NCI-H2196 (cell line): ENCODE data around the gene PRDM16.
"Not testable (repeated sequence)": the region's sequence is repeated elsewhere in the genome, so short reads cannot be mapped to it uniquely, and the experiment has no call there.

ENCODE experiments used
- DNase-seq: peaks from one replicate; lab custom pipeline; 2025; ENCODE audit not compliant: unreplicated experiment; lab: John Stamatoyannopoulos, UW

The PRDM16 gene

DNA sequence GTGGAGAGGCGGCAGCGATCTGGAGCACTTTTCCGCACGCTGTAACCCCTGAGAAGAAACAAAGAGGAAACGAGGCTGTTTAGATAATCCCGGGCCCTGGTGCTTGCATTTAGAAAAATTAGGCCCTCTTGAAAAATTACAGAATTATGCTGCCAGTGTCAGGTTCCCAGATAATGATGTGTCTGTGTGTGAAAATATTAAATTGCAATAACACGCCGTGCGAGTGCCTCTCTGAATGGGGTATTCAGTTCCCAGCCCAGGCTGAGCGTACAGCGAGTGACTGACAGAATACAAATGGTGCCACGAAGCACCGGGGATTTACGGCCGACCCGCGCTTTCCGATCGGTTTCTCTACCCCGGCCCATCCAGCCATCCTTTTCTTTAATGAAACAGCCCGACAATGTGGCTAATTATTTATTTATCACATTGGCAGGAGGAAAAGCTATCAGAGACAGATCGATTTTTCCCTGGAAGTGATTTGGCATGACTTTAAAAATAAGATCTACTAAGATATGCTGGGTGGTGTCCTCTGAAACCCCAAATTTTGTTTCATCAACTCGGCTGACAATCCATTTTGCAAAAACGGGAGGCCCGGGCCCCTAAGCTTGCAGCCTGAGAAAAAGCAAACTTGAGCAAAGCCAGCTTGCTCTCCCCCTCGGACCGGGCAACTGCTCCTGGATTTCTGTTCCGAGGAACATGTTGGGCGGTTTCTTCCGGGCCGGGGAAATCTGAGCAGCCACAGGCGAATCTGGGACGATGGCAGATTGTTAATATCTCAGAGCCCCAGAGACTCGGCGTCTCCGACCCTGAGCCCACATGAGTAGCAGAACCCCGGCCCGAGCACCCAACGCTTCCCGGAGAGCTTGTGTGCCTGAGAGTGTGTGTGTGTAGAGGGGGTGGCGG is 11.3 kb downstream of the PRDM16 start:
- DNase-seq: no peak

DNA sequence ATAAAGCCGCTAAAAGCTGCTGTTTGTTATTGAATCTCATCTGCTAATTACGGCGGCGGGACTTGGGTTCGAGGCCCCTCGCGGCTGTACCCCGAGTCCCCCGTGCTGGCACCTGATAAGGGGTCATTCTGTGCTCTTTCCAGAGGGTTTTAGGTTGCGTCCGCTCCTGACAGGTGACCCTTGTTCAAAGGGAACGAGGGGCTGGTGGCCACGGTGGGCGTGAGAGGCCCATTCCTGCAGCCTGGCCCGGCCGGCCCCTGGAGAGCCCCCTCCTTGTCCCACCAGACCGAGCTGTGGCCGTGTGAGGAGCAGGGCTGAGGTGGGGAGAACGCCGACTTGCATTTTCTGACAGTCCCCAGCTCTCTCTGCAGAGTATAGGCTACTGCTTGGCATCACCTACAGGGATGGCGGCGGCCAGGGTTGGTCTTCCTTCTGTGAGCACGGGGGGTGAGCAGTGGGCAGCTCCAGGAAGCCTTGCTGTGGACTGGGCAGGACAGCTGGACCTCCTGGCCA is 12.2 kb downstream of the PRDM16 start:
- DNase-seq: no peak

DNA sequence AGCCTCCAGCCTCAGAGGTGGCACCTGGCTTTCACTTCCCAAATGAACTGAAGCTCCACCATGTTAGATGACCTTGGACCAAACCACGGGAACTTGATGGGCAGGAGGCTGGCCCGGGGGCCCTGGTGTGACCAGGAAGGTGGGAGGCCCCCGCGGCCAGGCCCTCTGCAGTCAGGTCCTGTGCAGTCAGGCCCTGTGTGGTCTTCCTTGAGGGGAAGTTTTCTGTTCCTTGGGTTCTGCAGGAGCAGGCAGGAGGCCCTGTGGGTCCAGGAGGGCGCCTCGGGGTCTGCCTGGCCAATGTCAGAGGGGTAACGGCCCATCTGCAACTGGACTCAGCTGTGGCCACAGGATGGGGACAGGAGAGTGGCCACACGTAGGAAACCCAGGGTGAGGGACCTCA is 13.0 kb downstream of the PRDM16 start:
- no peak for DNase-seq

DNA sequence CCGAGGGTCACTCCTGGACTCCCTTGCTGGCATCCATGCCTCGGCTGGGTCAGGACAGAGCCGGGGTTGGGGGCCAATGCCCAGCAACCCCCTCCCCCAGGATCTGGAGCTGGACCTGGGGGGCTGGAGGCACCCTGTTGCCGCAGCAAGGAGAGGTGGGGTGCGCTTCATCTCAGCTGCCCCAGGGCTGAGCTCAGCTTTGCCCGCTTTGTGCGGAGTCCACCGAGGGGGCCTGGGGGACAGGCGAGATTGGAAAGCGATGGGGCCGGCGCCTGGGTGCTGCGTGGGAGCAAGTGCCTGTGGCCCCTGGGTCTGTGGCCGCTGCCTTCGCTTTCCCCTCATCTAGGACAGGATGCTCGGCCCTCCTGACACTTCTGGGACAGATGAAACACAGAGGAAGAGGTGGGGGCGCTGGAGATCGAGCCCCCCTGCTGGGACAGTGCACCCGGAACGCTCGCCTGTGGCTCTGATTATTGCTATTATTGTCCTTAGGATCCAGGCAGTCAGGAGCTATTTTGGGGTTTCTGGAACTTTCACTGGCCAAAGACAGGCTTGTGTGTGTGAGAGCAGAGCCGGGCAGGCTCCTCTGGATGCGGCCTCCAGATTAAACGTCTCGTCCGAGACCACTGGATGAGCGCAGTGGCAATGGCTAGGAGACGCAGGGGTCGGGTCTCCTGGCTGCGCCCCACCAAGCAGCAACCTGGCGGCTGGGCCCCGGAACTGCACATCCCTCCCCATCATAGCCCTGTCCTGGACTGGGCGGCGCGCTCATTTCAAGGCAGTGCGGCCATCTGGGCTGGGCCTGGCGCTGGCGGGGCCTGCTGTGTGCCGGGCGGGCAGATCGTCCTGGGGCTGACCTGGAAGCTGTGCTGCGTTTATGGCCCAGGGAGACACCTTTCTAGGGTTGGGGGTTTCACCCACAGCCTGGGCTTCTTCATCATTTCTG is 13.8 kb downstream of the PRDM16 start:
- DNase-seq: no peak

DNA sequence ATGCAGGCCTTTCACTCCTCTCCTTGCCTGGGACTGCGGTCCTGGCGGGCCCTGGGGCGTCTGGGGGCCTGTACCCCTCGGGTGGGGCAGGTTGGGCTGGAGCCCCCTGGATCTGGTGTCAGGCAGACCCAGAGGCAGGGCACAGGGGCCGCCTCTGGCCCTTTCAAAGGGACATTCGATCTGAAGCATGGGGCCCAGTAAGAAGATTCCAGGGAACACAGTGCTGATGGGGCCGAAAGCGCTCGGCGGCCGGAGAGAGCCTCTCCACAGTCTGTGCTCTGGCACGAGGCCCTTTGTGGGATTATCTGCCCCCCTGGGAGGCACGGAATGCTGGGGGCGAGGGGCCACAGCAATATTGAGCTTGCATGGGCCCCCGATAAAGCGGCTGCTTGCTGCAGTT is 15.2 kb downstream of the PRDM16 start:
- no peak for DNase-seq

DNA sequence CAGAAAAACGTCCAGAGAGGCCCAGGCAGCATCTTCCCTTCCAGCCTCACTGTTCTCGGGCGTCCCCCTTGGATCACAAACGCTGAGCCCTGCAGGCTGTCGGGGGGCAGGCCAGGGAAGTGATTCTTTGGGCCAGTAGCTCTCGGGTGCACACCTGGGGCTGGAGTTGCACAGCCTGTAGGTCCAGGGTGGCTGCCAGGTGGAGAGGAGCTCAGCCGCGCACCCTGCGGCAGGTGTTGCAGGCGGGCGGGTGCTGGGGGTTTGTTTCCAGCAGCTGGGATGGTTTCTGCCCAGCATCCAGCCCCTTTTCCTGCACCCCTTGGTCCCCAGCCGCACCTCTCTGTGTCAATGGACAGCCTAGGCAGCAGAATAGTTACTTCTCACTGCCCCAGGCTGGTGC is 15.7 kb downstream of the PRDM16 start:
- no peak for DNase-seq

DNA sequence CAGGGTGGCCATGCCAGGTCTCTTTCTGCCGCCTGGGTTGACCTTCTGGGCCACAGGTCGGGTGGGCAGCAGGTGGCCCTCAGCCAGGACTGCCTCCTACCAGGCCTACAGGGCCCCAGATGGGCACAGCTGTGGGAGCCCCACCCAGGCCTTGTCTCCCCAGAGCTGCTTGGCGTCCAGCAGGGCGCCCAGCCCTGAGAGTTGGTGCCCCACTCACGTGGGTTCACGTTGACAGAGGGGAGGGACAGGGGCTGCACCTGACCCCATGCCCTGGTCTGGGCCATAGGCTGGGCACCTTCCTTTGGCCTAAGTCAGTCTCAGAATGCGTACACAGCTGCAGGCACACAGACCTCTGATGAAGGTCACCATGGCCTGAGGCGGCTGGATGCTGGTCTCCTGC is 16.7 kb downstream of the PRDM16 start:
- DNase-seq: no peak

DNA sequence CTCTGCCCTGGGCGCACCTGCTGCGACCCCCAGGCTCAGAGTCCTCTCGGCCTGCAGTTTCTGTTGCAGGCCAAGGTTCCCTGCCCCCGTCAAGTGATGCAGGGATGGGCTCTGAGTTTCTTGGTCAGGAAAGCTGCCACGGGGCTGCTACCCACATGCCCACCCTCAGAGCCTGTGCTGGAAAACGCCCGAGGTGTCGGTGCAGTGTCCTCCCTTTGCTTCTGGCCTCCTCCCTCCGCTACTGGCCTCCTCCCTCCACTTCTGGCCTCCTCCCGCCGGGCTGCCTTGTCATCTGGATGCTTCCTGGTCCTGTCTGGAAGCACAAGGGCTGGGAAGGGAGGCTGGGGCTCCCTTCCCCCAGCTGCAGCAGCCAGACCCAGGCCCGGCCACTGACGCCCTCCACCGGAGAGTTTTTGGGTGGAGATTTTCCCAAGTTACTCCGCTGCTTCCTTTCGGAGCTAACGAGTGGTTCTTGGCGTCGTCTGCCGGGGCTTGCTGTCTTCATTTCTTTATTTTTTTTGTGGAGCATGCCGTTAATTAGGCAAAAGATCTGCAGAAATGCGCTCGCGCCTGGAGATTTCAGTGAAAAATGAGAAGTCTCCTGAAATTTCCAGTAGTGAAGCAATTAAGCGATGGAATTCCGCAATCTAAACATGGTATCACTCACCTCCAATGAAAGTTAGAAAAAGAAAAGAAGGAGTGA is 17.4 kb downstream of the PRDM16 start:
- no peak for DNase-seq

DNA sequence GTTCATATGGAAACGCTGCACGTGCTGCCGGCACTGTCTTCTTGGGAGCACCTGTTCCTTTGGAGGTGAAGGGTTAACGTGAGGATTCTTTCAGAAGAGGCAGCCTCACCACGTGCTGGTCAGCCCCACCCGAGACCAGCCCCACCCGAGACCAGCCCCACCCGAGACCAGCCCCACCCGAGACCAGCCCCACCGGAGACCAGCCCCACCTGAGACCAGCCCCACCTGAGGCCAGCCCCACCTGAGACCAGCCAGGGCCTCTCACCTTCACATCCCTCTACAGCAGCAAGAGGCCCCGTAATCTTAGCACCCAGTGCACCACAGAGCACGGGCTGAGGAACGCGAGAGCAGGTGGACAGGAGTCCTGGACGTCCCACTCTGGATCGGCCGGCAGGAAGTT is 18.0 kb downstream of the PRDM16 start:
- no peak for DNase-seq

DNA sequence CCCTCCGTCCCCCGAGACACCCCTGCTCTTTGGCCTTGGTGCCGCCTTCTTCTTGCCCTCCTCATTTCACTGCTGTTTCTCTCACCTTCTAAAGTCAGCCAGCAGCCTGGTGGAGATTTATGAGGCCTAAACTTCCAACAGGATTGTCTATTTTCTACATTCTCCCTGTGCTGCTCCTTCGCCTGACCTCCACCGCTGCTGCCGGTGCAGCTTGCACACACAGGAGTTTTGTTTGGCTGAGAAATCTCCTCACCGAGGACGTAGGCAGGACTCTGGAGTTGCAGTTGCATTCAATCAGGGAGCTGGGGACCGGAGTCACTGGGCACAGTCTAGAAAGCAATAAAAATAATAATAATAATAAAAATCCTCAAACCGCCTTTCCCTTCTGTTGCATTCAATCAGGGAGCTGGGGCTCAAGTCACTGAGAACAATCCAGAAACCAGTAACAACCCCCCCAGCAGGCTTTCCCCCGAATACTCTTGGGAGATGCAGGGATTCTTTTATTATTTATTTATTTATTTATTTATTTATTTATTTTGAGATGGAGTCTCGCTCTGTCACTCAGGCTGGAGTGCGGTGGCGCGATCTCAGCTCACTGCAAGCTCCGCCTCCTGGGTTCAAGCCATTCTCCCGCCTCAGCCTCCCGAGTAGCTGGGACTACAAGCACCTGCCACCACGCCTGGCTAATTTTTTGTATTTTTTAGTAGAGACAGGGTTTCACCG is 19.1 kb downstream of the PRDM16 start:
- not testable (repeated sequence) for DNase-seq

DNA sequence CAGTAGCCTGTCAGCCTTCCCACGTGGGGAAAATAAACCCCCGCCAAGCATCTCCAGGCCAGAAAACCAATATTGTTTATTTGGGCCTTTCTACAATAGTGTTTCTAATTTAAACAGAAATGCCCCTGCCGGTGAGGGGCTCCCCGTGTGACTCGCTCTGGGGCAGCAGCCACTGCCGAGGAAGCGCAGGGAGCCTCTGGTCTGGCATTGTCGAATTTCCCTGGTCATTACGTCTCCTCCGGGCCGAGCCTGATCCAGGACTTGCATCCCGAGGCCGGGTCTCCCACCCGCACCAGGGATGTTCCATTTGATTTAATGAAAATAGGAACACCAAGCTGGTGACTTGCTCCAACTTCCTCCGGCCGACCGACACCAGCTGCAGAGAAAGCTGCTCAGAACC is 20.5 kb downstream of the PRDM16 start:
- no peak for DNase-seq

DNA sequence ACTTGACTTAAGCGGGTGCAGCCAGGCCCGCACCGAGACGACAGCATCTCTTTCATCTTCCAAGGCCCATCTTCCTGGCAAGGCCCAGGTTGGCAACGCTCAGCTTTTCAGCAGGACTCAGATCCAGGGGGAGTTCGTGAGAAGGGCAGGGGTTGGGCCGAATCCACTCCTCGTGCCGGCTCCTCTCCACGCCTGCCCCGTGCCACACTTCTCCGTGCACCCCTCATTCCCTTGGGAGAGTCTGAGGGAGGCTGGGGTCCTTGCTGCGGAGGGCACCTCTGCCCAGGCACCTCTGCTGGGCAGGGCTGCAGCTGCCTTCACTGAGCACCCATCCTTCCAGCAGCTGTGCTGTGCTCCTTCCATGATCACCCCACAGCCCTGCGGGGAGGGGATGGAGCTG is 22.3 kb downstream of the PRDM16 start:
- no peak for DNase-seq

DNA sequence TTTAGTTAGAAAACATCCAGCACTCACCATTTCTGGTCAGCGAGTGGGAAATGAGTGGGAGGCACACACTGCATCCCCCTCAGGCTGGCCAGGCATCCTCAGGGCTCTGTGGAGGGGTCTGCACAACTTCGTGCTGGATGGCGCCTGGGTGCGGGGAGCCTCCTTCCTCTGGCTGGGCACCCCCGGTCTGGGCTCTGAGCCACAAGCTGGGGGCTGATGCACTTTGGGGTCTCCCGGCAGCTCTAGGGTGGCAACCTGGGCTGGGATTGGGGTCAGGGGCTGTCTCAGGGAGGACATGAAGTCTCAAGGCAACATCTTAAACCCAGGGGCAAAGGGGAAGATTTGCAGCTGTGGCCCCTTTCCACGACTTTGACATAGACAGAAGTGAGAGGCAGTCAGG is 23.5 kb downstream of the PRDM16 start:
- DNase-seq: no peak

DNA sequence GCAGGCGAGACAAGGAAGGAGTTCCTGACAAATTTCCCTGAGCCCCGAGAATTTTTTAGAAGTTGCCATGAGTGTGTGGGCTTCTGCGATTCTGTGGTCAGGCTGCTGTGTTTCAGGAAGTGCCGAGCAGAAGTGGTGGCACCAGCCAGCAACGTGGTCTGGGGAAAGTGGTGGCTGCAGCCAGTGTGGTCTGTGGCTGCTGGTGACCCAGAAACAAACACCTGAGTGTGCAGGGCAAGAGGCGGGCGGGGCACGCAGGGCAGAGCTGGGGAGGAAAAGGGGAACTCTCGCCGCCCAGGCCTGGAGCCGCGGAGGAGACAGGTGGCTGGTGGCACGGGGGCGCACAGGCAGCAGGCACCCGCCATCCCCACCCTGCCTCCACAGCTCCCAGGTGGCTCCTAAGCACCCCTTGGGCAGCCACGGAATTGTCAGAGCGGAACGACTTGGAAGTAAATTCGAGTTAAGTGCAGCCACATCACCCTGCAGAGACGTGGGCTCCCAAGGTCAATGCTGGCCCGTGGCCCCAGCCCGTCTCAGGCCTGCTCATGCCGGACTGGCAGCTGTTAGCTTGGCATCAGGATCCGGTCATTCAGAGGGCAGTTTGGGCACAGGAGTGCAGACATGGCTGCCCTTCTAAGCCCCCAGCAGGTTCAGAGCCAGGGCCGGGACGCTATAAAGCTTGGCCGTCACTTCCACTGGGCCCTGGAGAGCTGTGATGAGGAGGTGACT is 25.1 kb downstream of the PRDM16 start:
- DNase-seq: no peak

DNA sequence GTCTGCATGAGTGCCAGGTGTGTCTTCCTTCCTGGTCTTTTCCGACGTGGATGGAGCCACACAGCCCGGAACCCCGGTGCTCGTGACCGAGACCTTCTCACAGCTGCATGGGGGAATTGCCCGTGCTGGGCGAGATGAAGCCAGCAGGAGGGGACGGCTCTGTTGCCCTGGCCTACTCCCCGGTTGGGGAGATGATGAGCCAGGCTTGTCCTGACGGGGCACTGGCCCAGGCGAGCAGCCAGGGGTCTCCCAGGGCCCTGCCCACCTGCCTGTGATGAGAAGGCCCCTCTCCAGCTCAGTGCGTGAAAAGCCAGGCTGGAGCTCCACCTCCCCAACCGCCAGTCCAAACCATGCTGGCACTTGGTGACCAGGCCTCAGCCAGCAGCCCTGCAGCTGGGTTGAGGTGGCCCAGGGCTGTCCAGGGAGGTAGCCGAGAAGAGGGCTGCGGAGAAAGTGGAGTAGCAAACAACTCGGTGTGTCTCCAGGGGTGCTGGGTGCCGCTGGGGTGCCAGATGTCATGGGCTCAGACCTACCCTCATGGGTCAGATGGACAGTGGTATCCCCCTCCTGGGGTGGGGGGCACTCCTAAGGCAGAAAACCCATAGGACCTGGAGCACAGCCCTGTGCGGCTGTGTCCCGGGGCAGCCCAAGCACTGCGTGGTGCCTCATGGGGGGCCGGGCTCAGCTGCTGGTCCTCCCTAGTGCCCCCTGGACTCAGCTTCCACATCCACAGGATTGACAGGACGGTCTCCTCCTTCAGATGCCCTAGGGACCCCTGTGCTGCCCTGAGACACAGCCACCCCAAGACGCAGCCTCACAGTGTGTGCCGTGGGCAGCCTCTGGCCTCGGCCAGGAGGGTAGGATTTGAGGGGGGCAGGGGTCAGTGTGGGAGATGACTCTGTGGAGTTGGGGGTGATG is 26.1 kb downstream of the PRDM16 start:
- no peak for DNase-seq

DNA sequence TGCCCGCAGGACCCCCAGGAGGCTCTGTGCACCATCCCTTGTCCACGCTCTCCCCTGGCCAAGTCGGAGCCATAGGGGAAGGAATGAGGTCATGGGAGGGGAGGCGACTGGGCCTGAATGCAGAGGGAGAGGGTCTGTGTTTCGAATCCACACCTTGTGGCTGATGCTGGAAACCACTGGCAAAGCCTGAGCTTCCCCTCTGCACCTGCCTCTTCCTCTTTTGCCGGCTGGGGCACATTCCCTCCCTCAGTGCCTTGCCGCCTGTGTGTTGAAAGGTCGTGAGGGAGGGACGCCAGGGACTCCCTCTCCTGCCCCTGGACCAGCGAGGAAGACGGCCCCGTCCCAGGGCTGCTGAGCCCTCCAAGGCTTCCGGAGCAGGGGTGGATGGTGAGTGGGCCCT is 27.3 kb downstream of the PRDM16 start:
- DNase-seq: no peak

DNA sequence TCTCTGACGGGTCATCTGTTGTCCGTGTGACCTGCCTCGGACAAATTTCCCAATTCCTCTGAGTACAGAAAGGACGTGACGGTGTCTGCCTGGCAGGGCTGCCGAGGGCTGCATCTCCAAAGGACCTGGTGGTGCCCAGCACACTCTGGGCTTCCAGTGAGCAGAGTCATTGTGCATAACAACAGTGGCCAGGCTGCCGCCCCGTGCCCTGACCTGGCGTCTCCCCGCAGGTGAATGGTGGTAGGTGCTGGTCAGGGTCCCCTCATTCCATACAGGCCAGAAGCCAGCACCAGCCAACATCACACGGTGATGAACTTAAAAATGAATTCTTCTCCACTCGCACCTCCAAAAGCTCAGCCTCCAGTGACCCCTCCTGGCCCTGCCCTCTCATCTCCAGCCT is 28.2 kb downstream of the PRDM16 start:
- DNase-seq: no peak

DNA sequence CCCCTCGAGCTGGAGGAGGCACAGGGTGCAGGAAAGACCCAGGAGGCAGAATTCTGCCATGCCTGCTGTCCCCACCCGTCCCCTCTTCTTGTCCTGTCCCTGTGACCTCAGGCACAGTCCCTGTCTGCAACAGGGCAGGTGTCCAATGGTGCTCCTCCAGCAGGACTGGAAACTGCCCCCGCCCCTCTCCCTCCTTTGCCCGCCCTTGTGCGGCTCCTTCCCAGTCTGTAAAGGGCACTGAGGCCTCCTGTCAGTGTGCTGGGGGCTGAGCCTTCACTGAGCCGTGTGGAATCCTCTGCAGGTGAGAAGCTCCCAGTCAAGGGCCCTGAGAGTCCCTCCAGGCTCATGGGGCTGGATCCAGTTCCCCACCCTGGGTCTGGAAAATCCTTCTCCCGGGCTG is 28.9 kb downstream of the PRDM16 start:
- no peak for DNase-seq

DNA sequence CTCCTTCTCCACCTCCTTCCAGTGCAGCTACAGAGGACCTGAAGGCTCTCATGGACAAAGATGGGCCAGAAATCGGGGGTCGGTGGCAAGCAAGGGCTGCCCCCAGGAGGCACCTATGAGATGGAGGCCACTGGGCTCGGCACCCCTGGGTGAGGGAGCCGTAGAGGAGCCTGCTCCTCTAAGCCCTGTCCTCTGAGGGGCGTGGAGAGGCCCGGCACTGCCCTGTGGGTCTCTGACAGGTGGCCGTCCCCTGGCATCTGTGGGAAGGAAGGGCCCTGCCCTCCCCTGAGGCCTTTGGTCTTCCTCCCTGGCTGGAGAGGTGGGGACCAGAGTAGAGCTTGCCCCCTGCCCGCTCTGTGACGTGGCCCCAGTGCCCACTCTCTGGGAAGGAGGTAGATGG is 30.9 kb downstream of the PRDM16 start:
- no peak for DNase-seq
